ENCODE results near the gene TBC1D2. TPM values are rescaled to one million over a fixed set of nuclear protein-coding genes. Genes with fewer than 3 reads are reported as not detected.
"Not testable (repeated sequence)": the region's sequence is repeated elsewhere in the genome, so short reads cannot be mapped to it uniquely, and the experiment has no call there.

Gene TBC1D2
- total RNA-seq, 1 donor from 2014 or later: 54.0 TPM

- H3K27me3 ChIP-seq (ENCODE audit: control insufficient read depth, insufficient read depth, low read length); H3K4me3 ChIP-seq (ENCODE audit: low read depth, low read length); FAIRE-seq; DNase-seq (ENCODE audit: low read depth); H3K36me3 ChIP-seq (ENCODE audit: control insufficient read depth, insufficient read depth, low read length): not testable (repeated sequence)
Measured at GRCh38 chr9:98267556-98267955, 12.1 kb upstream of the TBC1D2 start.

DNA sequence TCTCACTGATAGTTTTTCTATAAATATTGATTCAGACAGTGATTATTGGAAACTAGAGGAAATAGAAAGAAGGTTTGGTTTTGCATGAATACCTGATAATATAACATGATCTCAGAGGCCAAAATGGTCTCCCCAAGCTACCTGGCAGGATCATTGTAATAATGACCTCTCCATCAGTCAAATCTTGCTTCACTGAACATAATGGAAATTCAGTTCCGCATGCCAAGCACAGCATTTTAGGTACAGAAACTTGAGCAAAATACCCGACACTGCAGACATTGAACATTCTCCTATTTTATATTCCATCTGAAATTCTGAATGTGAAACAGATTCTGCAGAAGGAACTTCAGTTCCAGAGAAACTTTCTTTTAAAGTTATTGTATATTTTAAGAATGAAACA, 9.1 kb upstream of the TBC1D2 start:
- TF ChIP-seq, protein P1, sequence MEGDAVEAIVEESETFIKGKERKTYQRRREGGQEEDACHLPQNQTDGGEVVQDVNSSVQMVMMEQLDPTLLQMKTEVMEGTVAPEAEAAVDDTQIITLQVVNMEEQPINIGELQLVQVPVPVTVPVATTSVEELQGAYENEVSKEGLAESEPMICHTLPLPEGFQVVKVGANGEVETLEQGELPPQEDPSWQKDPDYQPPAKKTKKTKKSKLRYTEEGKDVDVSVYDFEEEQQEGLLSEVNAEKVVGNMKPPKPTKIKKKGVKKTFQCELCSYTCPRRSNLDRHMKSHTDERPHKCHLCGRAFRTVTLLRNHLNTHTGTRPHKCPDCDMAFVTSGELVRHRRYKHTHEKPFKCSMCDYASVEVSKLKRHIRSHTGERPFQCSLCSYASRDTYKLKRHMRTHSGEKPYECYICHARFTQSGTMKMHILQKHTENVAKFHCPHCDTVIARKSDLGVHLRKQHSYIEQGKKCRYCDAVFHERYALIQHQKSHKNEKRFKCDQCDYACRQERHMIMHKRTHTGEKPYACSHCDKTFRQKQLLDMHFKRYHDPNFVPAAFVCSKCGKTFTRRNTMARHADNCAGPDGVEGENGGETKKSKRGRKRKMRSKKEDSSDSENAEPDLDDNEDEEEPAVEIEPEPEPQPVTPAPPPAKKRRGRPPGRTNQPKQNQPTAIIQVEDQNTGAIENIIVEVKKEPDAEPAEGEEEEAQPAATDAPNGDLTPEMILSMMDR (IDR thresholded peaks at IDR 0.05; ENCODE audit: insufficient read depth, low read length, severe bottlenecking): no peak
- no peak for FAIRE-seq
- DNase-seq (ENCODE audit: low read depth): no peak

DNA sequence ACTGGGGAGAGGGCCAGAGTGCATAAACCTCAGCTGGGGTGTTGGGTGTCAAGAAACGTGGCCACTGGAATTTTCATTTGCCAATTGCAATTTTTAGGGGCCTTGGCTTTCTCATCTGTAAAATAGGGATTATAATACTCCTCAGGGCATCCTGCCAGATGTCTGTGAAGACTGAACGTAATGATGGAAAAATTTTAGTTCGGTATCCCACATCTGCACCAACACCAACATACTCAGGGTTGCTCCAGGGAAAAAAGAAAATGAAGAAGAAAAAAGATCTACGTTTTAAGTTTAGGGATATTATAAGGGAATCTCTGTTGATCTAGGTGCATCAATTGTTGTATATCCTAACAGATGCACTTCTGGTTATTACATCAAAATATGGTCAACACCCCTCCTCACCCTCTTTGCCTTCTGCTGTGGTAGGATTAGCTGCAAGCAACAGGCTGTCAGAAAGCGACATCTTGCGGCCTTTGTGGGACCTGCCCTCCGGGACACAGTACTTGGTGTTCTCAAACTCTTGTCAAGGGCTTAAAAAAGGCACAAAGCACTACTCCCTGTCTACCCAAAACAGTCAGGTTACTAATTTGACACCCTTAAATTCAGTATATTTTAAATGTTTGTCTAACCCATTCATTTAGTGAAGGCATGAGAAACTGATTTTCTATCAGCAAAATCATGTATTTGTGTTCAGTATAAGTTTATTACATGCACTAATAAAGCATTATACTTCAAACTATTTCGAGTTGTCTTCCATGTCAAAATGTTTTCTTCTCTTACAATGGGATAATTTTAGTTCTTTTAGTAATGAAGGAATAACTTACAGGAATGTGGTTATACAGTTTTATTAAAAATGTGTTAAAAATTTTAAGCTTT, 8.3 kb upstream of the TBC1D2 start:
- Histone ChIP-seq H3K27me3 (ENCODE audit: control insufficient read depth, insufficient read depth, low read length) (no peaks in the 10 kb centered on the region), H3K4me3 (ENCODE audit: low read depth, low read length) (no peak overlapping the region), H3K36me3 (ENCODE audit: control insufficient read depth, insufficient read depth, low read length) (no peaks in the 10 kb centered on the region)
- FAIRE-seq (no peak), DNase-seq (ENCODE audit: low read depth) (peak; percentile 71)
- TF ChIP-seq, protein P1 (IDR thresholded peaks at IDR 0.05; ENCODE audit: insufficient read depth, low read length, severe bottlenecking): peak; percentile 89

More for the DNA sequence above, 9.1 kb upstream of the TBC1D2 start:
- Histone ChIP-seq H3K4me3 (ENCODE audit: low read depth, low read length) (no peak overlapping the region), H3K36me3 (ENCODE audit: control insufficient read depth, insufficient read depth, low read length) (no peaks in the 10 kb centered on the region), H3K27me3 (ENCODE audit: control insufficient read depth, insufficient read depth, low read length) (no peaks in the 10 kb centered on the region)

DNA sequence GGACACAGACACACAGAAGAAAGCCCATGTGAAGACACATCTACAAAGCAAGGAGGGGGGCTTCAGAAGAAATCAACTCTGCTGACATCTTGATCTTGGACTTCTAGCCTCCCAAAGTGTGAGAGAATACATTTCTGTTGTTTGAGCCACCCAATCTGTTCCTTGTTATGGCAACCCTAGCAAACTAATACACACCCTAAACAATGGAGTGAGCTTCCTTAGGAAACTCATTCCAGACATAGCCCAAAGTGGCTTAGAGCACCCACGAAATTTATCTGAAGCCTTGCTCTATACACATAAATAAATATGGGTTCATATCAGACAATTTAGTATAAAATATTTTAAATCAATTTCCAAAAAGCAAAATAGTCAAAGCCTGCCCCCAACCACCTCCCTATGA, 7.6 kb upstream of the TBC1D2 start:
- FAIRE-seq (no peak), DNase-seq (ENCODE audit: low read depth) (no peak)
- Histone ChIP-seq H3K36me3 (ENCODE audit: control insufficient read depth, insufficient read depth, low read length) (no peaks in the 10 kb centered on the region), H3K4me3 (ENCODE audit: low read depth, low read length) (no peak overlapping the region), H3K27me3 (ENCODE audit: control insufficient read depth, insufficient read depth, low read length) (no peaks in the 10 kb centered on the region)
- TF ChIP-seq, protein P1 (IDR thresholded peaks at IDR 0.05; ENCODE audit: insufficient read depth, low read length, severe bottlenecking): no peak

DNA sequence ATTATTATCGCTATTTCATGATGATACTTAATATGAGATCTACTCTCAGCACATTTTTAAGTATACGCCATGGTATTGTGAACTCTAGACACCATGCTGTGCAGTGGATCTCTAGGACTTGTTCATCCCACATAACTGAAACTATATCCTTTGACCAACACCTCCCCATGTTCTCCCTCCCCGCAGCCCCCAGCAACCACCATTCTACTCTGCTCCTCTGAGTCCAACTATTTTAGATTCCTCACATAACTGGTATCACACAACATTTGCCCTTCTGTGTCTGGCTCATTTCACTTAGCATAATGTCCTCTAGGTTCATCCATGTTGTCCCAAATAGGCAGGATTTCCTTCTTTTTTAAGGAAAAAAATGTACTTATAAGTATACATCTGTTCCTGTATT, 6.6 kb upstream of the TBC1D2 start:
- DNase-seq (ENCODE audit: low read depth) (no peak), FAIRE-seq (no peak)
- TF ChIP-seq, protein P1 (IDR thresholded peaks at IDR 0.05; ENCODE audit: insufficient read depth, low read length, severe bottlenecking): no peak
- H3K27me3 ChIP-seq (ENCODE audit: control insufficient read depth, insufficient read depth, low read length): no peaks in the 10 kb centered on the region
- no peak overlapping the region for H3K4me3 ChIP-seq (ENCODE audit: low read depth, low read length)
- no peaks in the 10 kb centered on the region for H3K36me3 ChIP-seq (ENCODE audit: control insufficient read depth, insufficient read depth, low read length)

DNA sequence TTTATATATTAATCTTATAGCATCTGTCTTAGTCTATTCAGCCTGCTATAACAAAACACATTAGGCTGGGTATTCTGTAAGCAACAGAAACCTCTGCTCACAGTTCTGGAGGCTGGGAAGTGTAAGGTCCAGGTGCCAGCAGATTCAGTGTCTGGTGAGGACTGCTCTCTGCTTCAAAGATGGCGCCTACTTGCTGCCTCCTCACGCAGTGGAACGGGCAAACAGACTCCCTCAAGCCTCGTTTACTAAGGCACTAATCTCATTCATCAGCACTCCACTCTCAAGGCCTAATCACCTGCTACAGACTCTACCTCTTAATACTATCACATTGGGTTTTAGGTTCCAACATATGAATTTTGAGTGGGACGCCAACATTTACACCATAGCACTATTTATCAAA, 5.2 kb upstream of the TBC1D2 start:
- Histone ChIP-seq H3K36me3 (ENCODE audit: control insufficient read depth, insufficient read depth, low read length) (no peaks in the 10 kb centered on the region), H3K27me3 (ENCODE audit: control insufficient read depth, insufficient read depth, low read length) (no peaks in the 10 kb centered on the region), H3K4me3 (ENCODE audit: low read depth, low read length) (no peak overlapping the region)
- FAIRE-seq (no peak), DNase-seq (ENCODE audit: low read depth) (no peak)
- TF ChIP-seq, protein P1 (IDR thresholded peaks at IDR 0.05; ENCODE audit: insufficient read depth, low read length, severe bottlenecking): no peak
